Bone marrow (tissue), 2 donors: Measurements from ENCODE around the gene PLEKHN1.

ENCODE experiments used
- DNase-seq, 2 donors: peaks; one replicate each; lab custom pipeline; 2025; lab: John Stamatoyannopoulos, UW

PLEKHN1 gene

GRCh38 chr1:966135-966703, at the start of gene PLEKHN1:
PLEKHN1 (plus strand) TSS chr1:966482; CDS start chr1:966532, 50 bp downstream.
- DNase-seq: peak in 1 of 2 donors; percentile 43

- no peak for DNase-seq
Observed at GRCh38 chr1:917076-917459, 49.2 kb upstream of the PLEKHN1 start.

GRCh38 chr1:917466-918091, 48.7 kb upstream of the PLEKHN1 start:
- DNase-seq: no peak

- DNase-seq: no peak
Observed at GRCh38 chr1:918353-918752, 47.9 kb upstream of the PLEKHN1 start.

- no peak for DNase-seq
Observed at GRCh38 chr1:918843-919242, 47.4 kb upstream of the PLEKHN1 start.

GRCh38 chr1:919271-919872, 46.9 kb upstream of the PLEKHN1 start:
- DNase-seq: no peak

GRCh38 chr1:920010-920409, 46.3 kb upstream of the PLEKHN1 start:
- no peak for DNase-seq

GRCh38 chr1:920521-920920, 45.8 kb upstream of the PLEKHN1 start:
- no peak for DNase-seq

GRCh38 chr1:921011-921837, 45.1 kb upstream of the PLEKHN1 start:
- peak; percentile 23 to 44 for DNase-seq

- peak in 1 of 2 donors; percentile 22 for DNase-seq
Observed at GRCh38 chr1:923131-923990, 42.9 kb upstream of the PLEKHN1 start, which contains the start of gene SAMD11. SAMD11 (plus strand) TSS chr1:923923; CDS start chr1:924432, 509 bp downstream.

GRCh38 chr1:923991-924655, 42.2 kb upstream of the PLEKHN1 start:
- no peak for DNase-seq

GRCh38 chr1:924656-925560, 41.4 kb upstream of the PLEKHN1 start:
- no peak for DNase-seq

- DNase-seq: no peak
Observed at GRCh38 chr1:925561-926421, 40.5 kb upstream of the PLEKHN1 start.

GRCh38 chr1:927234-927633, 39.0 kb upstream of the PLEKHN1 start:
- no peak for DNase-seq

GRCh38 chr1:927748-928147, 38.5 kb upstream of the PLEKHN1 start:
- DNase-seq: no peak

GRCh38 chr1:928825-929661, 37.2 kb upstream of the PLEKHN1 start:
- no peak for DNase-seq

- DNase-seq: no peak
Observed at GRCh38 chr1:929712-930632, 36.3 kb upstream of the PLEKHN1 start.
